Measurements from ENCODE around the gene SH2D3A.

SH2D3A gene

GRCh38 chr19:6790194-6791128 lies 23.2 kb upstream of the SH2D3A start:
- H3K4me3 ChIP-seq (ENCODE audit: low read depth in 1 of 2, low read length in 1 of 2), result no peak overlapping the region
- no peaks in the 10 kb centered on the region for H3K9me3 ChIP-seq
- TF ChIP-seq CTCF (IDR thresholded peaks at IDR 0.05), result no peak
- H3K27me3 ChIP-seq, result no peaks in the 10 kb centered on the region
- peak overlapping the region; percentile 51 for H3K27ac ChIP-seq
- H3K36me3 ChIP-seq, result peaks cover 32% of the 10 kb centered on the region
- peaks cover 3 to 8% of the 10 kb centered on the region in 2 experiments for H3K4me1 ChIP-seq (ENCODE audit: control insufficient read depth in 1 of 2, insufficient read depth in 1 of 2, low read depth in 1 of 2, low read length in 1 of 2)

- Histone ChIP-seq H3K4me1 (ENCODE audit: control insufficient read depth in 1 of 2, insufficient read depth in 1 of 2, low read depth in 1 of 2, low read length in 1 of 2) (peaks cover 3 to 8% of the 10 kb centered on the region in 2 experiments), H3K36me3 (peaks cover 42% of the 10 kb centered on the region), H3K27ac (peak overlapping the region; percentile 29), H3K27me3 (no peaks in the 10 kb centered on the region), H3K9me3 (no peaks in the 10 kb centered on the region), H3K4me3 (ENCODE audit: low read depth in 1 of 2, low read length in 1 of 2) (no peak overlapping the region)
- no peak for TF ChIP-seq CTCF (IDR thresholded peaks at IDR 0.05)
These were observed 21.7 kb upstream of the SH2D3A start for GRCh38 chr19:6788896-6789295.

GRCh38 chr19:6787393-6787792 lies 20.2 kb upstream of the SH2D3A start:
- Histone ChIP-seq H3K36me3 (peaks cover 41% of the 10 kb centered on the region), H3K27me3 (no peaks in the 10 kb centered on the region), H3K4me1 (ENCODE audit: control insufficient read depth in 1 of 2, insufficient read depth in 1 of 2, low read depth in 1 of 2, low read length in 1 of 2) (peaks cover 3 to 8% of the 10 kb centered on the region in 2 experiments), H3K9me3 (no peaks in the 10 kb centered on the region), H3K4me3 (ENCODE audit: low read depth in 1 of 2, low read length in 1 of 2) (no peak overlapping the region), H3K27ac (no peak overlapping the region)
- TF ChIP-seq CTCF (IDR thresholded peaks at IDR 0.05), result no peak

GRCh38 chr19:6779206-6779605 lies 12.0 kb upstream of the SH2D3A start:
- peaks cover 45% of the 10 kb centered on the region for H3K36me3 ChIP-seq

GRCh38 chr19:6778386-6778785 lies 11.2 kb upstream of the SH2D3A start:
- H3K27ac ChIP-seq, result peak overlapping the region; percentile 67
- H3K36me3 ChIP-seq, result peaks cover 45% of the 10 kb centered on the region
- no peak overlapping the region for H3K4me3 ChIP-seq (ENCODE audit: low read depth in 1 of 2, low read length in 1 of 2)
- H3K27me3 ChIP-seq, result no peaks in the 10 kb centered on the region
- no peaks in the 10 kb centered on the region for H3K9me3 ChIP-seq
- no peak for TF ChIP-seq CTCF (IDR thresholded peaks at IDR 0.05)
- peaks cover 50 to 52% of the 10 kb centered on the region in 2 experiments for H3K4me1 ChIP-seq (ENCODE audit: control insufficient read depth in 1 of 2, insufficient read depth in 1 of 2, low read depth in 1 of 2, low read length in 1 of 2)

More at GRCh38 chr19:6779206-6779605, 12.0 kb upstream of the SH2D3A start:
- H3K4me3 ChIP-seq (ENCODE audit: low read depth in 1 of 2, low read length in 1 of 2), result no peak overlapping the region
- TF ChIP-seq CTCF (IDR thresholded peaks at IDR 0.05), result no peak
- peaks cover 45 to 52% of the 10 kb centered on the region in 2 experiments for H3K4me1 ChIP-seq (ENCODE audit: control insufficient read depth in 1 of 2, insufficient read depth in 1 of 2, low read depth in 1 of 2, low read length in 1 of 2)
- no peaks in the 10 kb centered on the region for H3K9me3 ChIP-seq
- H3K27me3 ChIP-seq, result no peaks in the 10 kb centered on the region
- peak overlapping the region; percentile 67 for H3K27ac ChIP-seq

All from neutrophil (primary cell).